ENCODE measurements around the gene DLK1. TPM values are rescaled to one million over a fixed set of nuclear protein-coding genes. Genes with fewer than 3 reads are reported as not detected.

The DLK1 gene
- total RNA-seq, 1 experiment from 2014 or later, result 1.5 TPM

DNA sequence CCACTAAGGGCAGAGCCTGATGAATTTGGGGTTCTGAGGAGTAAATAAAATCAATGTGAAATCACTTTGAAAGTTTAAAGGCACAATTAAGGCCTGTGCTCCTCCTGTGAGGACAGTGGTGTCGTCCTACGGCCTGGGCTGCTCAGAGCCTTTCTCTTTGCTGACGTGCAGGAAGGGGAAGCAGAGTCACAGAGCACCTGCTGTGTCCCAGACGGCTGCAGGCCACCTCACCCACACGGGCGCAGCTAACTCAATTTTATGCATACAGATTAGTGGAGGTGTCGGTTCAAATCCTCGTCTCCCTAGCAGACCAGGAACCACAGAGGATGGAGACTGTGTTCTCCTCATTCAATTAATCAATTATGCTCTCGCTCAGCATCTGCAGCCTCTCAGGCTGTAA, 11.4 kb upstream of the DLK1 start:
- DNase-seq, result no peak
- no peaks in the 10 kb centered on the region for H3K36me3 ChIP-seq (replicated peaks; ENCODE audit: control insufficient read depth, insufficient read depth, low read length)
- H3K27me3 ChIP-seq (ENCODE audit: control insufficient read depth, insufficient read depth, low read length), result no peaks in the 10 kb centered on the region; the same call in 1 of the 2 replicates
- H3K4me3 ChIP-seq (ENCODE audit: insufficient read depth, low read depth, low read length), result no peak overlapping the region

DNA sequence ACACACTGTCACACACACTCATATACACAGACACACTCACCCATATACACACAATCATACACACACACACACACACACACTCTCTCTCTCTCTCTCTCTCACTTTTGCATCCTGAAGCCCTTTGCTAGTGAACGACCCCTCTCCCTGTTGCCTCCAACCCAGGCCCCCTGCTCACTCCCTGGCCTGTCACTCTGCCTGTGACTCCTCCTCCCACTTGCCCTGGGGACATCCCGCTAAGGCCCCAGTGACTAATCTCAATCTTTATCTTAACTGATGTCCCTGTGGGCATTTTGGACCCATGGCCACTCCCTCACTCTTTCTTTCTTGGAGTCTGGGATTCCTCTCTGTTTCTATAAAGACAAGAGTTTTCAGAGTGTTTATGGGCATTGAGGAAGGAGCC, 10.9 kb upstream of the DLK1 start:
- H3K27me3 ChIP-seq (ENCODE audit: control insufficient read depth, insufficient read depth, low read length), result no peaks in the 10 kb centered on the region; the same call in 1 of the 2 replicates
- H3K4me3 ChIP-seq (ENCODE audit: insufficient read depth, low read depth, low read length), result no peak overlapping the region
- H3K36me3 ChIP-seq (replicated peaks; ENCODE audit: control insufficient read depth, insufficient read depth, low read length), result no peaks in the 10 kb centered on the region
- no peak for DNase-seq

DNA sequence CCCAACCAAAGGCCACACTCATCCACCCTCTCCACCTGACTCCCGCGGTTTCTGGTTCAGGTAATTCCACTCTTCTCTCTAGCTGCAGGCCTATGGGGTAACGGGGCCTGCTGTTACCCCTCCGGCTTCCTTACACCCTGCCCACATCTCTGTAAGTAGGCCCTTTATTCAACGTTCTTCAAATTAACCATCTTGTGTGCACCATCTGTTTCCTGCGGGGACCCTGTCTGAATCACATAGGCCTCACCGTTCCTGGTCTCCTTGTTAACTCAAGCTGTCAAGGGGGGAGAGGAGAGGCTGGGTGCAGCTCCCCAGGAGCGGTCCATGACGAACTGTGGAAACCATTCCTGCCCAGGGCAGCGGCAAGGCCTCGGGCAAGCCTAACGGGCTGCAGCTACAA, 9.3 kb upstream of the DLK1 start:
- Histone ChIP-seq H3K36me3 (replicated peaks; ENCODE audit: control insufficient read depth, insufficient read depth, low read length) (no peaks in the 10 kb centered on the region), H3K4me3 (ENCODE audit: insufficient read depth, low read depth, low read length) (no peak overlapping the region), H3K27me3 (ENCODE audit: control insufficient read depth, insufficient read depth, low read length) (peaks cover 2% of the 10 kb centered on the region; the same call in 1 of the 2 replicates)
- no peak for DNase-seq

DNA sequence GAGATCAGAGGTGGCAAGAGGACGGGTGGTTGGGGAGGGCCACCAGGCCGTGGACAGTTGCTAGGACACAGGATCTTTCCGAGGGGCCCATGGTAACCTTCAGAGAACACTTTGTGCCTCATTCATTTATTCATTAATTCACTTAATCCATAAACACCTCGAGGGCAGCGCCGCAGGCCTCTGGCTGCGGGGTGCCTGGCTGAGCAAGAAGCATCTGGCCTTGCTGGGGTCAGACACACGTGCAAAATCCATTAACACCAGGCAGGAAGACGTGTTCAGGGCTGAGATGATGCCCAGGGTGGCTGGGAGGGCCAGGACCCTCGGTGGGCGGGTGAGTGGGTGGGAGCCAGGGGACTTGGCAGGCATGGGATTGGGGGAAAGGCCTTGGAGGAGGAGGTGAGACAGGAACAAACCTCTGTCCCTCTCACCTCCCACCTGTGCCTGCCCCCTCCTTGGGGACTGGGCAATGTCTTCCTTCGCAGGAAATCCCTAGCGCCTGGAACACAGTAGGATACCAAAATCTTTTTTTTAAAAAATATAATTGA, 6.6 kb upstream of the DLK1 start:
- peaks cover 5% of the 10 kb centered on the region; the same call in 1 of the 2 replicates for H3K27me3 ChIP-seq (ENCODE audit: control insufficient read depth, insufficient read depth, low read length)
- no peak for DNase-seq
- H3K4me3 ChIP-seq (ENCODE audit: insufficient read depth, low read depth, low read length), result no peak overlapping the region
- no peaks in the 10 kb centered on the region for H3K36me3 ChIP-seq (replicated peaks; ENCODE audit: control insufficient read depth, insufficient read depth, low read length)

DNA sequence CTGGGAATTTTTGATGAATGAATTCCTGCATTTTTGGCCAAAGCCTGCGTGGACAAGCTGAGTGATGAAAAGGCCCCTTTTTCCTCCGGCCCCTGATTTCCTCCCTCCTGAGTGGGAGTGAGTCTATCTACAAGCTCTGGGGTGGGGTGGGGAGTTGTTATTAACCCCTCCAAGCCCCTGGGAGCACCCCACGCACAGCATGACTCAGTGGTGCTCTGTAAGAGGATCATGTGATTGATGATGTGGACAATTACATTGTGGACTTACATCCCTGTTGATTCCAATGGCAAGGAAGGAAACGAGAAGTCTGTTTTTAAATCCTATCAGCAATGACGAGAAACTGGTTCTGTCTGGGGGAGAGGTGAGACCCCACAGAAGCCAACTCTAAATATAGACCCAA, 5.1 kb upstream of the DLK1 start:
- DNase-seq, result no peak
- H3K36me3 ChIP-seq (replicated peaks; ENCODE audit: control insufficient read depth, insufficient read depth, low read length), result no peaks in the 10 kb centered on the region
- H3K27me3 ChIP-seq (ENCODE audit: control insufficient read depth, insufficient read depth, low read length), result peaks cover 16% of the 10 kb centered on the region

DNA sequence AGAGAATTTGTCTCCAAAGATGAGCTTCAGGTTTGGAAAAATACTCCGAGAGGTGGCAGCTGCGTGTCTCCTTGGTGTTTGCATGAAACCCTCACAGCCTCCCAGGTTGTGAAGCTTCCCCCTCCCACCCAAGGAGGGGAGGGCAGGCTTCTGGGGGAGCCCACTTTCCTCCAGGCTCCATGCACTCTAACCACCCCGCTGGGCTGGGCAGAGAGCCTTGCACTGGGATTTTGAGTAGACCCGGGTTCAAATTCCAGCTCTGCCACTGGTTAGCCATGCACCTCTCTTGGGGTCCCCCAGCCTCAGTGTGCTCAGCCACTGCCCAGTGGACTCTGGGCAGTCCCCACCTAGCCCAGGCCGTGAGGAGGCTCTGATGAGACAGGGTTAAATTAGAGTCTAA, 4.3 kb upstream of the DLK1 start:
- no peak for DNase-seq
- Histone ChIP-seq H3K4me3 (ENCODE audit: insufficient read depth, low read depth, low read length) (no peak overlapping the region), H3K27me3 (ENCODE audit: control insufficient read depth, insufficient read depth, low read length) (peaks cover 23% of the 10 kb centered on the region), H3K36me3 (replicated peaks; ENCODE audit: control insufficient read depth, insufficient read depth, low read length) (no peaks in the 10 kb centered on the region)

More for the DNA sequence above, 5.1 kb upstream of the DLK1 start:
- H3K4me3 ChIP-seq (ENCODE audit: insufficient read depth, low read depth, low read length), result no peak overlapping the region

DNA sequence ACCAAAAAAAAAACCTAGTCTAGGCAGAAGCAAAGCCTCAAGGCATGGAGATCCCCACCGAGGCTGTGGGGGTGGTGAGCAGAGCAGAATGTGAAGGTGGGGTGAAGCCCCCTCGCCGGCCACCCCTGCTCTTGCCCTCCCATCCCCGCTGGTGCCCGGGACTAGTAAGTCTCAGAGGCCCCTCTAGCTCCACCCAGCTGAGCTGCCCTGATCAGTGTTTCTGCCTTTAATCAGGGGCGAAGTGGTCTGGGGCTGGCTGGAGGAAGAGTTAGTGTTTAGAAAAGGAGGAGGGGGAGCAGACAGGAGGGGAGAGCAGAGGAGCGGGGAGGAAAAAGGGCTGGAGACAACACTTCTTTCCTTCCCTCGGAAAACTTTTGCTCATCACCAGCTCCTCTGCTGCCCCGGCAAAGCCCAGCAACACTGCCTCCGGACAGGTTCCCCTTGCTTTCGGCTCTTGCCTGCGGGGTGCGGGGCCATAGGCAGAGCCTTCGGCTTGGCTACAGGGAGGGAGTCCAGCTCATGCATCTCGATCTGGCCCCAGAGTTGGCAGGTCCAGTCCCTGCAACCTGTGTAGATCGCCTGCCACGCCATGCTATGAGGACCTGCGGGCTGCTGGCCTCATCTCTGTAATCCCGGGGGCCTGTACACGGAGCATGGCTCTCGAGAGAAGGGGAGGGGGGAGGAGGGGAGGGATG, 3.4 kb upstream of the DLK1 start:
- H3K36me3 ChIP-seq (replicated peaks; ENCODE audit: control insufficient read depth, insufficient read depth, low read length), result no peaks in the 10 kb centered on the region
- no peak overlapping the region for H3K4me3 ChIP-seq (ENCODE audit: insufficient read depth, low read depth, low read length)
- H3K27me3 ChIP-seq (ENCODE audit: control insufficient read depth, insufficient read depth, low read length), result peaks cover 32% of the 10 kb centered on the region
- peak; percentile 76 for DNase-seq

DNA sequence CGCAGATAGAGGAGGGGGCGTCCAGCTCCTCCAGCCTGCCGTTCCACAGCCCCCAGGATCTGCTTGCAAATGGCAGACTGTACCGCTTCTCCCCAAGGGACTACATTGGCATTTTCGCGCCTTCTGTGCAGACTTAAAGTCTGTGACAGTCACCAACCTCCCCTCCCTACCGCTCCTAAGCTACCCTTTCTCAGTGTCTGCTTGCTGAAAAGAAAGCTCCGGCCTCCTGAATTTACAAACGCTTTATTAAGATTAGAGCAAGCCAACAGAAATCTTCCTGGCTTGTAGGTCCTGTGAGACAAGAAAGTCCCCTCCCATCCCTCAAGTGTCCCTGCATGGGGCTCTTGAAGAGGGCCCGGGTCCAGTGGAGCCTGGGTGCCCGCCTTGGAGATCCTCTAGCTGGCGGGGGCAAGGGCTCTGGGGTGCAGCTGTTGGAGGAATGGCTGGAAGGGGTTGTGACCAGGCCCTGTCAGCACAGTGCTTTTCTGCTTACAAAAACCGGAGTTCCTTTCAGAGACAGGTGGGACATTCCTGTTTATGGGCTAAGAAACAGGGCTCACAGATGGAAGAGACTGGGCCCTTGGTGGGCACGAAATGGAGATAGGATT, 2.8 kb upstream of the DLK1 start:
- H3K27me3 ChIP-seq (ENCODE audit: control insufficient read depth, insufficient read depth, low read length), result peaks cover 34% of the 10 kb centered on the region
- no peaks in the 10 kb centered on the region for H3K36me3 ChIP-seq (replicated peaks; ENCODE audit: control insufficient read depth, insufficient read depth, low read length)
- DNase-seq, result no peak
- no peak overlapping the region for H3K4me3 ChIP-seq (ENCODE audit: insufficient read depth, low read depth, low read length)

DNA sequence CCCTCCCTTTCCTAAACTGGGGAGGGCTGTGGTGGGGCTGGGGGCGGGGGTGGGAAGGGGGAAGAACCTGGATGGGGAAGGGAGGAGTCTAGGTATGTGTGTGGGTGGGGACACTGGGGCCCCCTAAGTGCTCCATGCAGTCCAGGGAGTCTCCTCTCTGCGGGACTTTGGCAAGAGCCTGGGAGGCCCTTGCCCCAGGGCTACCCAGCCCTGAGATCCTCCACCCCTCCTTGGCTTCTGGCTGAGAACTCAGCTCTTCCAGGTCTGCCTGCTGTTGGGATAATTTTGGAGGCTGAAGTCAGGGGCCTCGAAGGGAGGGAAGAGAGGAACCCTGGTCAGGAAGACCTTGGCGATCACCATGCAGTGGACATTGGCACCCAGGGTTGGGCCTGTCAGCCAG, 2.2 kb upstream of the DLK1 start:
- DNase-seq, result no peak
- no peaks in the 10 kb centered on the region for H3K36me3 ChIP-seq (replicated peaks; ENCODE audit: control insufficient read depth, insufficient read depth, low read length)
- H3K27me3 ChIP-seq (ENCODE audit: control insufficient read depth, insufficient read depth, low read length), result peaks cover 34% of the 10 kb centered on the region
- no peak overlapping the region for H3K4me3 ChIP-seq (ENCODE audit: insufficient read depth, low read depth, low read length)

DNA sequence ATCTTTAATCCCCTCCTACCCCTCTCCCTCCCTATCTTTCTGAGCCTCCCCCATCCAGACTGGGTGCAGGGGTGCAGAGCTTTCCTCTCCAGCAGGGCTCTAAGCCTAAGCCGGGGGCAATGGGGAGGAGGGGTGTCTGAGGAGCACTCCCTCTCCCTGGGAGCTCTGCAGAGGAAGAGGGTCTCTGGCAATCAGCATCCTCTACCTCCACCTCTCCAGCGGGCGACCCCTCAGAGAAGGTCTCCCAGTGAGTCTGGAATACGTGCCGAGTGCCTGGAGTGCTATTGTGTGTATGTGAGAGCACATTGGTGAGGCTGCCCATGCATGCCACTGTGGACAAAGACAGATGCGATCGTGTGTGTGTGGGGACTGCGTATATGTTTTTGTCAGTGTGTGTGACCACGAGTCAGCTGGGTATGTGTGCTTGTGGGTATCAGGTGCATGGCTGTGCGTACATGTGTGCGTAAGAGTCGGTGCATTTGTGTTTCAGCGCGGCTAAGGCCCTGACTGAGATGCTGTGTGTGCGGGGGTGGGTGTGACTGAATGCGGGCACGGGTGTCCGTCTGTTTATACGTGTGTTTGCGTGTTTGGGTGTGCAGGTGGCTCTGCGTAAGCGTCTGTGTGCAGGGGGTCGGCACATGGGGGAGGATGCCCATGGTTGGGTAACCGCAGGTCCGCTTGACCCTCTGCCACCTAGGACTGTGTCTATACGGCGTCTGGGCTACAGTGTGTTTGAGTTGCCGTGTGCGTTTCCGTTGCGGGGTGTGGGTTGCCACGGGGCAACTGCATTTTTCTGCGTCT, 905 bp upstream of the DLK1 start:
- Histone ChIP-seq H3K4me3 (ENCODE audit: insufficient read depth, low read depth, low read length) (no peak overlapping the region), H3K36me3 (replicated peaks; ENCODE audit: control insufficient read depth, insufficient read depth, low read length) (no peaks in the 10 kb centered on the region), H3K27me3 (ENCODE audit: control insufficient read depth, insufficient read depth, low read length) (peaks cover 36% of the 10 kb centered on the region)
- no peak for DNase-seq

DNA sequence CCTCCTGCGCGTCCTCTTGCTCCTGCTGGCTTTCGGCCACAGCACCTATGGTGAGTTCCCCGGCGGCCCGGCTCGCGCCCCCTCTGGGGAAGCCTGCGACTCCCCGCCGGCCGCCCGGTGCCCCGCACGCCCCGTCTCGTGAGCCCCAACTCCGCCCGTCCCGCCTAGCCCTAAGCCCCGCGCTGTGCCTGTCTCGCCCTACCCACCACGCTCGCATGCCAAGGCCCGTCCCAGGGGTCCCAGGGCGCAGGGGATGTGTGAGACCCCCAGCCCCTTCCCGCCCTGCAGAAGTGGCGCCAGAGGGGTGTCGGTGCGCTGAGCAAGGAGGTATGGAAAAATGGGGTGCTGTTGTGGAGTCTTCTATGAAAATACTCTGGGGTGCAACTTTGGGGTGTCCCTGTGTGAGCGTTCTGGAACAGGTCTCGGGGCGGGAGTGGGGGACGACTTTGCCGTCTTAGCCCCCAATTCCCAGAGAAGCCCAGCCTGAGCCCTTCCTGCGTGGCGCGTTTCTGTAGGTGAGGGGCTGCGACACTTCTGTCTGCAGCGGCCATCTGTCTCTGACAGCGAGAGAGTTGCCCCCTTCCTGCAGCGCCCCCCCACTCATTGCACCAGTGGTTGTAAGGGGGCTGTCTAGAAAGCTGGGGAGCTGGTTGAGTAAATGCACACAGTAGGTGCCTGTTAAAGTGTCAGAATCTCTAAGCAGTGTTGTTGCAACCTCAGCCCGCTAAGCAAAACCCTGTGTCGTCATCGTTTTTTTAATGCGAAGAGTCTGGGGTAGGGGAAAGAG, 587 bp downstream of the DLK1 start:
- Histone ChIP-seq H3K27me3 (ENCODE audit: control insufficient read depth, insufficient read depth, low read length) (peaks cover 34% of the 10 kb centered on the region), H3K4me3 (ENCODE audit: insufficient read depth, low read depth, low read length) (peak overlapping the region; percentile 39)
- no peak for DNase-seq

DNA sequence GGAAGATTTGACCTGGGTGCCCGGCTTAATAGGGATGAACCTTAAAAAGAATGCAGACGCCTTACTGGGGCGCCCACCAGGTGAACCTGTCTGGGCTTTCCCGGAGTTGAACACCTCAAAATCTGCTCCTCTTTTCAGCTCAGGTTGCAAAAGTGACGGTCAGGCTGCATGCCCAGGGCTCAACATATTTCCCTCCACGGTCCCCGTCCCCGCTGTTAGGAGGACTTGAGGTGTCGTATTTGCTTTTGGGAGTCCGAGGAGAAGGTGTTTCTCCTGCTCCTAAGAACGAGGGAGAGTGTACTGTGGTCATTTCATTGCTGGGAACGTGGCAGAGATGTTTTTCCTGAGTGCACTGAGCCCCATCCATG, 1.2 kb downstream of the DLK1 start:
- H3K4me3 ChIP-seq (ENCODE audit: insufficient read depth, low read depth, low read length), result no peak overlapping the region

More for the DNA sequence above, 587 bp downstream of the DLK1 start:
- no peaks in the 10 kb centered on the region for H3K36me3 ChIP-seq (replicated peaks; ENCODE audit: control insufficient read depth, insufficient read depth, low read length)

DNA sequence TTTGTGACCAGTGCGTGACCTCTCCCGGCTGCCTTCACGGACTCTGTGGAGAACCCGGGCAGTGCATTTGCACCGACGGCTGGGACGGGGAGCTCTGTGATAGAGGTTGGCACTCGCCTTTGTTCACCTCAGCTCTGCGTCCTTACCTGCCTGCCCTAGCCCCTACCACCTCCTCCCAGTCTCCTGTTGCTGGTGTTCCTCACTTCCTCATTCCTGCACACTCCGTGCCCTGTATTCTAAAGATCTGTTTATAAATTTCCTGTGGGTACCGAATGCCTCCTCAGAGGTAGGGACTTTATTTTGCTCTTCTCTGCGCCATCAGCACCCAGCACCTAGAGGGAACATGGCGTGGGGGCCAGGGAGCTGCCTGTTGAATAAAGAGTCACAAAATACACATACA, 2.3 kb downstream of the DLK1 start:
- Histone ChIP-seq H3K36me3 (replicated peaks; ENCODE audit: control insufficient read depth, insufficient read depth, low read length) (no peaks in the 10 kb centered on the region), H3K27me3 (ENCODE audit: control insufficient read depth, insufficient read depth, low read length) (peaks cover 31% of the 10 kb centered on the region), H3K4me3 (ENCODE audit: insufficient read depth, low read depth, low read length) (no peak overlapping the region)
- DNase-seq, result peak; percentile 48

More for the DNA sequence above, 1.2 kb downstream of the DLK1 start:
- Histone ChIP-seq H3K36me3 (replicated peaks; ENCODE audit: control insufficient read depth, insufficient read depth, low read length) (no peaks in the 10 kb centered on the region), H3K27me3 (ENCODE audit: control insufficient read depth, insufficient read depth, low read length) (peaks cover 31% of the 10 kb centered on the region)
- DNase-seq, result no peak

DNA sequence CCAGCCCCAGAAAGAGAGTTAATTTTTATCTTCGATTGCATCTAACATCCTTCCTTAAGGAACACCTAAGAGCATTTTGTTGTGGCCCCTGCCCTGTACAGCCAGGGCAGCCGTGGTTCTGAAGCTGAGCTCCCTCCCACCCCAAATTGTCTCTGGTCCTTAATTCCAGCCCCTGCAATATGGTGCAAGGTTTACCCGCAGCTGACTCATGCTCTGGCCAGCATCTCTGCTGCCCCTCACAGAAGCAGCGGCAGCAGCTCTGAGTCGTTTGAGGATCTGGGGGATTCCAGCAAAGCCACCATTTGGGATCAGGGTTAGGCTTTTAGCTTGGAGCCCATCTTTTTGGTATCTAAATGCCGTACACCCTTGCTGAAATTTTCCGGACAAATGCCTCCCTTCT, 3.3 kb downstream of the DLK1 start:
- no peak for DNase-seq
- Histone ChIP-seq H3K36me3 (replicated peaks; ENCODE audit: control insufficient read depth, insufficient read depth, low read length) (no peaks in the 10 kb centered on the region), H3K27me3 (ENCODE audit: control insufficient read depth, insufficient read depth, low read length) (peaks cover 31% of the 10 kb centered on the region), H3K4me3 (ENCODE audit: insufficient read depth, low read depth, low read length) (no peak overlapping the region)
